HCT116 (cell line): ENCODE results near the gene PTDSS2. TPM values are rescaled to one million over a fixed set of nuclear protein-coding genes. Genes with fewer than 3 reads are reported as not detected.

Experiments used
- ATAC-seq: fragments of 200-7000 bp; cut with Tn5 transposase; 2 replicates; pipeline ENCODE4 v1.9.1; 2020; ENCODE audit warnings: mild to moderate bottlenecking, moderate library complexity
- BruUV-seq: library from RNA; stranded (reverse); fragments of 400-500 nt; replicated peaks from 2 replicates; lab custom pipeline; 2021; lab: Mats Ljungman, UMichigan
- CTCF ChIA-PET: fragments of 300-600 bp; sonication (Branson Sonifier 250); formaldehyde crosslinking; loops from one replicate; lab custom pipeline; 2021; ENCODE audit warnings: antibody characterized with exemption; lab: Charles Lee
- POLR2A ChIA-PET: fragments of 300-600, 350-600 bp; sonication (Branson Sonifier 250); formaldehyde crosslinking; loops from one replicate; lab custom pipeline; 2021; ENCODE audit warnings: antibody characterized with exemption; lab: Charles Lee
- RAD21 ChIA-PET, 2 experiments: fragments of 300-600 bp; sonication (Branson Sonifier 250); formaldehyde crosslinking; loops; one replicate each; lab custom pipeline; 2023; ENCODE audit warnings: low total read pairs in 2 of 2; ENCODE audit not compliant: uncharacterized antibody in 2 of 2, unreplicated experiment in 2 of 2, low non-redundant PET in 1 of 2; lab: Charles Lee
- DNase-seq: peaks from one replicate; pipeline ENCODE4 v3.0.0-alpha.2; 2010; ENCODE audit warnings: low read depth, low spot score
- H2AFZ ChIP-seq: fragments of 200-600 bp; shearing (Covaris generic), sonication (generic); 2 replicates; pipeline ENCODE4 v1.6.1; 2017; ENCODE audit warnings: low read depth, mixed run types, mixed read lengths, antibody characterized with exemption, low read length; ENCODE audit not compliant: poor library complexity, severe bottlenecking
- H3K27ac ChIP-seq: 2 replicates; pipeline ENCODE4 v1.5.1; 2012; ENCODE audit warnings: low read depth, low read length
- H3K27me3 ChIP-seq: fragments of 200-600 bp; sonication (generic); 2 replicates; pipeline ENCODE4 v1.6.1; 2016; ENCODE audit warnings: mixed run types, low read length, mixed read lengths; ENCODE audit not compliant: insufficient read depth
- H3K36me3 ChIP-seq, 2 experiments: fragments of 200-500 bp in 1 of 2; fragments of 200-600 bp in 1 of 2; sonication (Bioruptor generic) in 1 of 2; sonication (generic) in 1 of 2; 2 replicates each; pipeline versions ENCODE4 v1.5.1 to v1.6.1; 2014 to 2016; ENCODE audit warnings: low read length in 2 of 2, inconsistent platforms in 1 of 2, mixed read lengths in 1 of 2, mixed run types in 1 of 2; ENCODE audit not compliant: insufficient read depth in 2 of 2, control insufficient read depth in 1 of 2
- H3K4me1 ChIP-seq, 2 experiments: fragments of 200-600 bp in 1 of 2; sonication (generic) in 1 of 2; 2 replicates each; pipeline versions ENCODE4 v1.5.1 to v1.6.1; 2012 to 2017; ENCODE audit warnings: low read length in 2 of 2, inconsistent platforms in 1 of 2, mild to moderate bottlenecking in 1 of 2, mixed read lengths in 1 of 2, mixed run types in 1 of 2, moderate library complexity in 1 of 2; ENCODE audit not compliant: insufficient read depth in 2 of 2, control insufficient read depth in 1 of 2
- H3K4me2 ChIP-seq: fragments of 200-600 bp; sonication (generic); 2 replicates; pipeline ENCODE4 v1.6.1; 2017; ENCODE audit warnings: mixed run types, low read length, mixed read lengths
- H3K4me3 ChIP-seq, 2 experiments: fragments of 200-600 bp in 1 of 2; sonication (generic) in 1 of 2; replicated peaks in 1 of 2; 2 replicates each; pipeline ENCODE4 v1.5.1; 2011 to 2016; ENCODE audit warnings: low read length in 2 of 2, control low read depth in 1 of 2, low read depth in 1 of 2, mild to moderate bottlenecking in 1 of 2, mixed read lengths in 1 of 2, mixed run types in 1 of 2
- H3K79me2 ChIP-seq: fragments of 200-600 bp; sonication (generic); 2 replicates; pipeline ENCODE4 v1.6.1; 2017; ENCODE audit warnings: mild to moderate bottlenecking, mixed run types, low read length, moderate library complexity, mixed read lengths; ENCODE audit not compliant: insufficient read depth
- H3K9ac ChIP-seq: fragments of 200-600 bp; sonication (generic); 2 replicates; pipeline ENCODE4 v1.6.1; 2016; ENCODE audit warnings: low read length, mixed read lengths
- H3K9me2 ChIP-seq: fragments of 200-600 bp; sonication (generic), shearing (Covaris generic); 2 replicates; pipeline ENCODE4 v1.6.1; 2017; ENCODE audit warnings: mixed run types, mild to moderate bottlenecking, moderate library complexity; ENCODE audit not compliant: insufficient read depth
- H3K9me3 ChIP-seq, 2 experiments: fragments of 200-500 bp in 1 of 2; fragments of 200-600 bp in 1 of 2; sonication (Bioruptor generic) in 1 of 2; sonication (generic) in 1 of 2; 2 replicates each; pipeline ENCODE4 v1.6.1; 2014 to 2017; ENCODE audit warnings: low read length in 2 of 2, mixed read lengths in 2 of 2, inconsistent platforms in 1 of 2, low read depth in 1 of 2, mild to moderate bottlenecking in 1 of 2, mixed run types in 1 of 2, moderate library complexity in 1 of 2; ENCODE audit not compliant: control insufficient read depth in 1 of 2, insufficient read depth in 1 of 2
- H4K20me1 ChIP-seq: fragments of 200-600 bp; sonication (generic), shearing (Covaris generic); 2 replicates; pipeline ENCODE4 v1.6.1; 2017; ENCODE audit warnings: mixed run types, mild to moderate bottlenecking, moderate library complexity; ENCODE audit not compliant: insufficient read depth
- CBX3 ChIP-seq: IDR thresholded peaks from 2 replicates; pipeline ENCODE4 v1.6.1; 2012; ENCODE audit warnings: low read depth
- CEBPB ChIP-seq: IDR thresholded peaks from 2 replicates; pipeline ENCODE4 v1.6.1; 2012; ENCODE audit warnings: low read depth
- EZH2 ChIP-seq: fragments of 200-600 bp; sonication (generic); IDR thresholded peaks from 2 replicates; pipeline ENCODE4 v1.6.1; 2017; ENCODE audit warnings: antibody characterized with exemption, mixed run types
- EZH2phosphoT487 ChIP-seq: fragments of 200-600 bp; IDR thresholded peaks from 2 replicates; pipeline ENCODE4 v1.6.1; 2018; ENCODE audit warnings: antibody characterized with exemption, borderline replicate concordance
- POLR2A ChIP-seq: IDR thresholded peaks from 2 replicates; pipeline ENCODE4 v1.7.0; 2011; ENCODE audit warnings: borderline replicate concordance; ENCODE audit not compliant: insufficient read depth, insufficient read length; ENCODE audit errors: extremely low read depth
- POLR2AphosphoS5 ChIP-seq: IDR thresholded peaks from 2 replicates; pipeline ENCODE4 v1.6.1; 2011; ENCODE audit warnings: mild to moderate bottlenecking, low read depth, low read length, moderate library complexity
- RAD21 ChIP-seq: IDR thresholded peaks from 2 replicates; pipeline ENCODE4 v1.6.1; 2012; ENCODE audit warnings: low read depth, mild to moderate bottlenecking
- SIN3A ChIP-seq: IDR thresholded peaks from 2 replicates; pipeline ENCODE4 v1.6.1; 2012; ENCODE audit warnings: low read depth
- SP1 ChIP-seq: IDR thresholded peaks from 2 replicates; pipeline ENCODE4 v1.6.1; 2012; ENCODE audit warnings: low read depth
- SRF ChIP-seq: IDR thresholded peaks from 2 replicates; pipeline ENCODE4 v1.6.1; 2012; ENCODE audit warnings: low read depth
- TCF7L2 ChIP-seq: IDR thresholded peaks from 2 replicates; pipeline ENCODE4 v1.7.0; 2011; ENCODE audit warnings: borderline replicate concordance, inconsistent platforms; ENCODE audit not compliant: insufficient read depth, insufficient read length; ENCODE audit errors: extremely low read depth
- ZFX ChIP-seq: fragments of 450-650 bp; IDR thresholded peaks from 2 replicates; pipeline ENCODE4 v1.6.1; 2017
- ZNF274 ChIP-seq: fragments of 200-500 bp; sonication (Bioruptor generic); IDR thresholded peaks from 2 replicates; pipeline ENCODE4 v1.6.1; 2014; ENCODE audit warnings: mild to moderate bottlenecking, low read depth, low read length, inconsistent platforms
- intact Hi-C: fragments of 100-400 bp; cut with micrococcal nuclease; formaldehyde crosslinking; loops from 2 replicates; pipeline ENCODE4 v1.10.0; 2022
- total RNA-seq: library from RNA; stranded (reverse); gene quantifications from one replicate; pipeline ENCODE4 v1.2.1, GENCODE V29; 2021; ENCODE audit not compliant: unreplicated experiment
- TF ChIP-seq, protein P1 (sequence below): IDR thresholded peaks from 2 replicates; pipeline ENCODE4 v1.6.1; 2012
- TF ChIP-seq, protein P2 (sequence below): IDR thresholded peaks from 2 replicates; pipeline ENCODE4 v1.6.1; 2012
- TF ChIP-seq, protein P3 (sequence below), 3 experiments: fragments of 200-600 bp in 1 of 3; sonication (generic) in 1 of 3; IDR thresholded peaks in 2 of 3; conservative IDR thresholded peaks in 1 of 3; 2 replicates each; pipeline ENCODE4 v1.5.1; 2012 to 2017; ENCODE audit warnings: low read depth in 2 of 3, low read length in 2 of 3, antibody characterized with exemption in 1 of 3, borderline replicate concordance in 1 of 3, control low read depth in 1 of 3, mild to moderate bottlenecking in 1 of 3, mixed read lengths in 1 of 3, mixed run types in 1 of 3, moderate library complexity in 1 of 3; ENCODE audit not compliant: insufficient read depth in 1 of 3
- TF ChIP-seq, protein P4 (sequence below): IDR thresholded peaks from 2 replicates; pipeline ENCODE4 v1.6.1; 2011; ENCODE audit warnings: mild to moderate bottlenecking, low read length, moderate library complexity; ENCODE audit not compliant: insufficient replicate concordance; ENCODE audit errors: extremely low read depth

The PTDSS2 gene
- total RNA-seq, 1 experiment from 2014 or later = 40.1 TPM

DNA sequence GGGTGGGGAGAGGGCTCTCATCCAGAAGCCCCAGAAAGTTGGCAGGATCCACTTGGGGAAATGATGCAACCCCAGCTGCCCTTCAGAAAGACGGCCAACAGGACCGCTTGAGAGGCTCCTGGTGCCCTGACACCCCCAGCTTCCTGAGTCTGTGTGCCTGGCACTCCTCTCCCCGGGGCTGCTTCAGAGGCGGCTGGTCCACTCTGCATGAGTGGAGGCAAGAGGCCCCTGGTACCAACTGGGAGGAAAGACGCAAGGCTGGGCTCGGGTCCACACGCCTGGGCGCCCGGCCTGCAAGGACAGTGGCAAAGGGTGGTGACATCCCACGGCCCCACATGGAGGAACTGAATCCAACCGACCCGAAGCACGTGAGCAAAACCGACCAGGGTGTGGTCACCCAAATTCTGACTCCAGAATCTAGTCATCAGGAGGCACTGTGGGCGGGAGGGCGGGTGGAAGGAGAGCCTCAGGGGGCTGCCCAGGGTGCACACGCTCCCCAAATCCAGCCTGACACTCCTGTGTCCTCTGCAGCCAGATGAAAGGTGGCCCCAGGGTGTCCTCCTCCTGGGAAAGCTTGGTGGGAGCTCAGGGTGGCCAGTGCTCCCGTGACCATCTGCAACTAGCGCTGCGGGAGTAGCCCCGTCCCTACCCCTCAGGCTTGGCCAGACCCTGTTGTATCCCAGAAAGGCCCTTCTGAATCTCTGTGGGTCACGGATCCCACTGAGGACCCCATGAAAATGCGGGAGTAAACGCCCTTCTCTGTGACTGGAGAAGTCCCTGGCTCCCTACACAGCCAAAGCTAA, 53.3 kb downstream of the PTDSS2 start:
- TF ChIP-seq TCF7L2 (no peak), ZNF274 (no peak), EZH2phosphoT487 (no peak), SP1 (no peak), POLR2A (no peak), CEBPB (no peak), RAD21 (no peak), POLR2AphosphoS5 (no peak), SIN3A (no peak), EZH2 (no peak), CBX3 (no peak), ZFX (no peak), SRF (no peak)
- TF ChIP-seq, protein P1, sequence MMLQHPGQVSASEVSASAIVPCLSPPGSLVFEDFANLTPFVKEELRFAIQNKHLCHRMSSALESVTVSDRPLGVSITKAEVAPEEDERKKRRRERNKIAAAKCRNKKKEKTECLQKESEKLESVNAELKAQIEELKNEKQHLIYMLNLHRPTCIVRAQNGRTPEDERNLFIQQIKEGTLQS = no peak
- TF ChIP-seq, protein P2, sequence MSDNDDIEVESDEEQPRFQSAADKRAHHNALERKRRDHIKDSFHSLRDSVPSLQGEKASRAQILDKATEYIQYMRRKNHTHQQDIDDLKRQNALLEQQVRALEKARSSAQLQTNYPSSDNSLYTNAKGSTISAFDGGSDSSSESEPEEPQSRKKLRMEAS = no peak
- TF ChIP-seq, protein P3, sequence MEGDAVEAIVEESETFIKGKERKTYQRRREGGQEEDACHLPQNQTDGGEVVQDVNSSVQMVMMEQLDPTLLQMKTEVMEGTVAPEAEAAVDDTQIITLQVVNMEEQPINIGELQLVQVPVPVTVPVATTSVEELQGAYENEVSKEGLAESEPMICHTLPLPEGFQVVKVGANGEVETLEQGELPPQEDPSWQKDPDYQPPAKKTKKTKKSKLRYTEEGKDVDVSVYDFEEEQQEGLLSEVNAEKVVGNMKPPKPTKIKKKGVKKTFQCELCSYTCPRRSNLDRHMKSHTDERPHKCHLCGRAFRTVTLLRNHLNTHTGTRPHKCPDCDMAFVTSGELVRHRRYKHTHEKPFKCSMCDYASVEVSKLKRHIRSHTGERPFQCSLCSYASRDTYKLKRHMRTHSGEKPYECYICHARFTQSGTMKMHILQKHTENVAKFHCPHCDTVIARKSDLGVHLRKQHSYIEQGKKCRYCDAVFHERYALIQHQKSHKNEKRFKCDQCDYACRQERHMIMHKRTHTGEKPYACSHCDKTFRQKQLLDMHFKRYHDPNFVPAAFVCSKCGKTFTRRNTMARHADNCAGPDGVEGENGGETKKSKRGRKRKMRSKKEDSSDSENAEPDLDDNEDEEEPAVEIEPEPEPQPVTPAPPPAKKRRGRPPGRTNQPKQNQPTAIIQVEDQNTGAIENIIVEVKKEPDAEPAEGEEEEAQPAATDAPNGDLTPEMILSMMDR (IDR thresholded peaks at IDR 0.05 in 2 of 3, conservative IDR thresholded peaks at IDR 0.05 in 1 of 3; ENCODE audit: borderline replicate concordance in 1 of 3, insufficient read depth in 1 of 3, low read depth in 2 of 3, low read length in 2 of 3) = no peak
- TF ChIP-seq, protein P4, sequence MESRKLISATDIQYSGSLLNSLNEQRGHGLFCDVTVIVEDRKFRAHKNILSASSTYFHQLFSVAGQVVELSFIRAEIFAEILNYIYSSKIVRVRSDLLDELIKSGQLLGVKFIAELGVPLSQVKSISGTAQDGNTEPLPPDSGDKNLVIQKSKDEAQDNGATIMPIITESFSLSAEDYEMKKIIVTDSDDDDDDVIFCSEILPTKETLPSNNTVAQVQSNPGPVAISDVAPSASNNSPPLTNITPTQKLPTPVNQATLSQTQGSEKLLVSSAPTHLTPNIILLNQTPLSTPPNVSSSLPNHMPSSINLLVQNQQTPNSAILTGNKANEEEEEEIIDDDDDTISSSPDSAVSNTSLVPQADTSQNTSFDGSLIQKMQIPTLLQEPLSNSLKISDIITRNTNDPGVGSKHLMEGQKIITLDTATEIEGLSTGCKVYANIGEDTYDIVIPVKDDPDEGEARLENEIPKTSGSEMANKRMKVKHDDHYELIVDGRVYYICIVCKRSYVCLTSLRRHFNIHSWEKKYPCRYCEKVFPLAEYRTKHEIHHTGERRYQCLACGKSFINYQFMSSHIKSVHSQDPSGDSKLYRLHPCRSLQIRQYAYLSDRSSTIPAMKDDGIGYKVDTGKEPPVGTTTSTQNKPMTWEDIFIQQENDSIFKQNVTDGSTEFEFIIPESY = no peak
- TF ChIP-seq, all 23 proteins: peak for 0
- no peaks in the 10 kb centered on the region for H4K20me1 ChIP-seq
- H3K4me2 ChIP-seq = no peak overlapping the region
- ChIA-PET RAD21 (no interaction called here), POLR2A (no interaction called here), CTCF (no interaction called here)
- no peak for DNase-seq
- no peak overlapping the region for H3K27ac ChIP-seq
- peaks cover 45% of the 10 kb centered on the region for H3K79me2 ChIP-seq
- H3K27me3 ChIP-seq = no peaks in the 10 kb centered on the region
- H3K9ac ChIP-seq = no peak overlapping the region
- no peak overlapping the region for H2AFZ ChIP-seq
- no TSS peak for BruUV-seq
- H3K9me2 ChIP-seq = no peaks in the 10 kb centered on the region
- H3K36me3 ChIP-seq = peaks cover 11 to 16% of the 10 kb centered on the region in 2 experiments
- peaks cover 6 to 22% of the 10 kb centered on the region in 2 experiments; a peak in 3 of 4 replicates for H3K4me1 ChIP-seq
- ATAC-seq = no peak
- H3K4me3 ChIP-seq = no peak overlapping the region
- no peaks in the 10 kb centered on the region; a peak in 1 of 4 replicates for H3K9me3 ChIP-seq
- intact Hi-C loops = no loop called here
